Stimulated activated CD8-positive, alpha-beta memory T cell treated with anti-CD3 and anti-CD28 coated beads, Interleukin-4, amount 100 ng/mL, for 1 hour (primary cell): ENCODE measurements around the gene MMD2.

ENCODE experiments used
- DNase-seq, 2 donors: peaks; one replicate each; pipeline ENCODE4 v3.0.0-alpha.2; 2020; ENCODE audit warnings: low read depth in 2 of 2, low spot score in 1 of 2

Gene MMD2

DNA sequence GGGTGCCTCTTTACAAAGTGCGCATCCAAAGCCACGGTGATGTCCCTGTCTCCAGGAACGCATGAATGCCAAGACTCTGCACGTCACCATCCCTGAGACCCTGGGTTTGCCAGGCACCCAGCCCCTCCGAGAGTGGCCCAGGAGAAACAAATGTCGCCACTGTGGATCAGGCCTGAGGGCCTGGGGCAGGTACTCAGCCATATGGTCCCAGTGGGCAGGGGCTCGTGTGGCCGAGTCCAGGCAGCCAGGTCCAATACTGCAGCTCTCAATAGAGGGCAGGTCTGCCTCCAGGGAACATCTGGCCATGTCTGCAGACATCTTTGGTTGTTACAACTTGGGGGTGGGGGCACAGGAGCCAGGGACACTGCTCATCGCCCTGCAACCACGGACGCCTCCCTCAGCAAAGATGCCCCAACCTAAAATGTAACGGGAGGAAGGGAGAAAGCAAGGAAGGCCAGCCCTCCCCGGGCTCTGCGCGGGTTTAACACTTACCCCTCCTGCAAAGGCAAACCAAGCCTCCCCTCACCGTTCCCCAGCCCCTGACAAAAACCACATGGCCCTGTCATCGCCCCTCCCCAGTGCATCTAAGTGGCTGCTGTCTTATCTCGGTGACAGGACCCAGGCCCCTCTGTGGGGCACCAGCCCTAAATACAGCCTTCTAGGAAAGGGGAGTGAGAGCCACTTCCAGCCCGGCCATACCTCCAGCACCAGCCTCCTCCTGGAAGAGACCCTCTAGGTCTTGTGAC, 86.9 kb downstream of the MMD2 start:
- no peak for DNase-seq

DNA sequence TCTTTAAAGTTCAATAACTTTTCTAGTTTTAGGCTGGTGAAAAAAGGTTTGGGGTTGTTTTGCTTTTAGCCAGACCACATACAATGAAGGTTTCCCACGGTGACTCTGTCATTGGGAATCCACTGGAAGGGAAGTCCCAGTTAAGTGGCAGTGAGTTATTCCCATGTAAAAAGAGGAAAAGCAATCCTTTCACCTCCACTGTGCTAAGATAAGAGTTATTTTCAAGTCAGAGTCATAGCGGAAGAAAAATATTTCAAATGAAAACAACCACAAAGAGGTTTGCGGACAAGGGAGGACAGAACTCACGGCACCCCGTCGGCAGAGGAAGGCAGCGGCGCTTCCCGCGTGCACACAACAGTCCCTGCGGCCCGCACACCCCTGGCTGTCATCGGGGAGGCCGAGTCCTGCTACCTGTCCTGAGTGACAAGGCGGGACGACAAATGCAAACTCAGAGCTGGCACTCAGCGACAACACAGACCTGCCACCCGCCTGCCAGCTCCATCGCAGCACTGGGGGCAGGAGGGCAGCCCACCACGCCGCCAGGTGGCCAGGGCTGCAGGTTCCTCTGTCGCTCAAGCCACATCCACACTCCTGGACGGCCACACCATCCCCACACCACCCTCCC, 87.8 kb downstream of the MMD2 start:
- no peak for DNase-seq

DNA sequence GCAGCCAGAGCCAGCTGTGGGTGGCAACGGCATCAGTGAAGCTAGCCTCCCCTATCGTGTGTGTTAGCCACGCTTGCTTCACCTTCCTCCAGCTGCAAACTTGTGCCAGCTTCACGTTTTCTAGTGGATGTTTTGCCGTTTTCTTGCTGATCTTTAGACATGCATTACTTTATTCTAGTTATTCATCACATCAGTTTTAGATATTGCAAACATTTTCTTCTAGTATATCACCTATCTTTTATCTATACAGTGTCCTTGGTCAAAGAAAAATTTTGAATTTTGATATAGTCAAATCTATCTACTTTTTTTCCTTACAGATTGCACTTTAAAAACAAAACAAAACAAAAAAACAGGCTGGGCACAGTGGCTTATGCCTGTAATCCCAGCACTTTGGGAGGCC, 90.5 kb downstream of the MMD2 start:
- DNase-seq, result no peak

DNA sequence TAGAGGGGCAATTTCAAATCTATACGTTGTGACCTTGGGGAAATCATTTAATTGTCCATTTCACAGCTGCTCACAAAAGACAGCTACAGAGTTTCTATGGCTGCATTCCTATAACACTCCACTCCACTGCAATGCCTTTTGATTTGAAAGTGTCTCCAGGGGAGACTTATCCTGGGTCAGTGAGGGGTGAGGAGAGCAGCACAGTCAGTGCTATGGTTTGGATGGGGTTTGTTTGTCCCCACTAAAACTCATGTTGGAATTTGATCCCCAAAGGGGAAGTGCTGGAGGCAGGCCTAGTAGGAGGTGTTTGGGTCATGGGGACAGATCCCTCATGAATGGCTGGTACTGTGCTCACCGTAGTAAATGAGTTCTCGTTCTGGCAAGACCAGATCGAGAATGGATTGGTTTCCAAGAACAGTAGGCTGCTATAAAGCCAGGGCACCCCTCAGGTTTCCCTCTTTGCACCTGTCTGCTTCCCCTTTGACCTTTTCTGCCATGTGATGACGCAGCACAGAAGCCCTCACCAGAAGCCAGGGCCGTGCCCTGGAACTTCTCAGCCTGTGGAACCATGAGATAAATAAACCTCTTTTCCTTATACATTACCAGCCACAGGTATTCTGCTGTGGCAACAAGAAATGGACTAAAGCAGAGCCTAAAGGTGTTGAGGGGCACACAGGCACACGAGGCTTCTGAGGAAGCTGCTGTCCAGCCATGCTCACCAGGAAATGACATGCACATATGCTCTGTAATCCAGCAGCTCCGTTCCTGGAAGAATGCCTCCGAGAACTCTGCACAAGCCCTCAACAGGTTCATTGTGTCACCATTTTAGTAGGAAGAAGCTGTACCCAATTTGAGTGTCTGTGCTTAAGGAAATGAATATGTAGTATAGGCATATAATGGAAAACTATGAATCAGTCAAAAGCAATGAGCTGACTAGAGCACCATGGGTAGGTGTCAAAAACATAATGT, 92.2 kb downstream of the MMD2 start:
- no peak for DNase-seq

- DNase-seq, result no peak
Observed at GRCh38 chr7:4862156-4862555, 96.8 kb downstream of the MMD2 start.

GRCh38 chr7:4861673-4862072, 97.3 kb downstream of the MMD2 start, which contains the start of gene PAPOLB:
TSS of gene PAPOLB (minus strand) at chr7:4862030. CDS start at chr7:4861810, 220 bp downstream.
- DNase-seq, result no peak

DNA sequence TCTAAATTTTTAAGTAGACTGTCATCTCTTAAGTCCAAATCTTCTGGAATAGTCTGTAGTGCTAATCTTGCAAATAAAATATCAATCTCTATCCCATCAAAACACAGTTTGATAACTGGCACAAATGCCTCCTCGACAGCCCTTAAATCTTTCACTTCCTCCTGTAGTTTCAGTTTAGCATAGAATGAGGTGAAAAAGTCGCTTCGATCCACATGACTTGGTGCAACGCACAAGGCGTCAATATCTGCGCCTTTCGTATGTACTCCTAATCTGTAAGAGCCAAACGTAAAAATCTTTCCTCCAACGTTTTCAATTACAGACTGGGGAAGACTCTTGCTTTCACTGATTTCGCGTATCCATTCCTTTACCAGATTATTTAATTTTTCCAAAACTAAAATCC, 97.8 kb downstream of the MMD2 start:
- no peak for DNase-seq

DNA sequence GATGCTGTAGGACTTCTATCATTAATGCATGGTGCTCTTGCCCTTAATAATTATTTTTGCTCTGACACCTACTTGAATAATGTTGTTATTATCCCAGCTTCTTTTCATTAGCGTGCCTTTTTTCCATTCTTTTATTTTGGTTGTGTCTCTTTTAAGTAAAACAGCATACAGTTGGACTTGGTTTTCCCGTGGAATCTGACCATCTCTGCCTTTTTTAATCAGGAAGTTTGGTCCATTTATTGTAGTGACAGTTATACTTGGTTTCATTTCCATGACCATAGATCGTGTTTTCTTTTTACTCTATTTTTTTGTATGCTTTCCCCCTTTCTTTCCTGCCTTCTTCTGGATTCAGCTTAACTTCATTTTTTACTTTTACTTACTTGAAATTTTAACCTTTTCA, 101.8 kb downstream of the MMD2 start:
- DNase-seq, result no peak

GRCh38 chr7:4856336-4857057, 102.5 kb downstream of the MMD2 start:
- DNase-seq, result no peak
